Fibroblast of peridontal ligament (primary cell): ENCODE data around the gene TTC1.
"Not testable (repeated sequence)": the region's sequence is repeated elsewhere in the genome, so short reads cannot be mapped to it uniquely, and the experiment has no call there.

Experiments used
- DNase-seq: peaks from one replicate; pipeline ENCODE4 v3.0.0-alpha.2; 2010; ENCODE audit errors: extremely low read depth

Gene TTC1, protein sequence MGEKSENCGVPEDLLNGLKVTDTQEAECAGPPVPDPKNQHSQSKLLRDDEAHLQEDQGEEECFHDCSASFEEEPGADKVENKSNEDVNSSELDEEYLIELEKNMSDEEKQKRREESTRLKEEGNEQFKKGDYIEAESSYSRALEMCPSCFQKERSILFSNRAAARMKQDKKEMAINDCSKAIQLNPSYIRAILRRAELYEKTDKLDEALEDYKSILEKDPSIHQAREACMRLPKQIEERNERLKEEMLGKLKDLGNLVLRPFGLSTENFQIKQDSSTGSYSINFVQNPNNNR

DNA sequence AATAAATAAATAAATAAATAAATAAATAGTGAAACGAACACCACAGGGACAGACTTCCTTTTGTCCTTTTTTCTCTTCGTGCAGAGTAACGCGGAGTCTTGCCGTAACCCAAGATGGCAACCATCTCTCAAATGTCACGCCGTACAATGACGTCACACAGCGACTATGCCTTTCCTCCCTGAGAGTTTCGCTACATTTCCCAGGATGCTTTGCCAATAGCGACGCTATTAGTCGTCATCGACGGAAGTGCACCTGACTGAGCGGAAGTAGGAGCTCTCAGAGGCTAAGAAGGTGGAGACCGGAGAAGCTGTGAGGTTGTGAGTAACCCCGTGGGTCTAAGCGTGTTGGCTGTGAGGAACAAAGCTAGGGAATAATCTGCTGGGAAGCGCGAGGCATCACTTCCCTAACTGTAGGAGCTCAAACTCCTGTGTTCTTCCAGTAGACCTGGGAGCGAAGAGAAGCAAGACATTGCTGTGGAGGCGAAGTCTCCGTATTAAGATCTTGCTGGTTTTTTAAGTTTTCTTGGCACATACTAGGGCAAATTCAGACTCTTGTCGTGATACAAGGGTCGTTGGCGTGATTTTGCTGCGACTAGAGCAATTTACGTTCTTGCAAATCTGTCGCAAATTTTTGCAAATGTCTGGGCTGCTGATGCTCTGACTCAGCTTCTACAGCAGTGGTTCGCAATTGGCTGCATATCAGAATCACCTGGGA is at the start of gene TTC1:
TSS of gene TTC1 (plus strand) at position 263 of the 714 bp plus-strand sequence. CDS start 1,390 bp downstream, outside the sequence.
- peak; percentile 100 for DNase-seq

DNA sequence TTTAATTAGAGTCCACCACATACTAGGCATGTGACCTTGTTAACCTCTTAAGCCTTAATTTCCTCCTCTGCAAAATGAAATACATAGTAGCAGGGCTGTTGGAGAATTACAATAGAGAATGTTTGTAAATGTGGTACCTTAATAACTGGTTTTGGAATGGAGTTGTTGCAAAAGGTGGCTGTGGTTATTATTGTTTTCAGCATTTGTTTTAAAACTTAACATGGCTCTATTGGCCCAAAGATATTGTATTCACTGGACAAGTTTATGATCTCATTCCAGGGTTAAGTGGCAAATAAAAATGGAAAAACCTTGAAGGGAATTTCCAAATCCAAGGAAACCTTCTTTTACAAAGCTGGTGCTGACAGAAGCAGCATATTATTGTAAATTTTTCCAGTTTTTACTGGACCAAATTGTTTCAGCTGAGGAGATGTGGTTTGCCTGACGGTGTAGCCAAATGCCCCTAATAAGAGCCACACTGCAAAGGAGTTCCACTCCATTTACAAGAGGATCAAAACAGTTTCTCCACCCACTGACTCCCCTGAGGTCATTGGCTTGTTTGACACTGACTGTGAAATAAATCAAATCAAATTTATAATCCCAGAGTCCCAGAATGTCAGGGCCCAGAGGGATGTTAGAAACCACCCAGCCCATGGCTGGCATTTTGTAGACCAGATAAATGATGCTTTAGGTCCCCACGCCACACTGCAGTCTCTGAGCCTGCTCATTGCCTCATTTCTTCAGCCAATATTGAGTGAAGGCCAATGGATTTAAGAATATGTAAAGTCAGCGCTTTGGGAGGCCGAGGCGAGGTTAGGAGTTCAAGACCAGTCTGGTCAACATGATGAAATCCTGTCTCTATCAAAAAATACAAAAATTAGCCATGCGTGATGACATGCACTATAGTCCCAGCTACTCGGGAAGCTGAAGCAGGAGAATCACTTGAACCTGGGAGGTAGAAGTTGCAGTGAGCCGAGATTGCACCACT is 47.5 kb upstream of the TTC1 start:
- no peak for DNase-seq

DNA sequence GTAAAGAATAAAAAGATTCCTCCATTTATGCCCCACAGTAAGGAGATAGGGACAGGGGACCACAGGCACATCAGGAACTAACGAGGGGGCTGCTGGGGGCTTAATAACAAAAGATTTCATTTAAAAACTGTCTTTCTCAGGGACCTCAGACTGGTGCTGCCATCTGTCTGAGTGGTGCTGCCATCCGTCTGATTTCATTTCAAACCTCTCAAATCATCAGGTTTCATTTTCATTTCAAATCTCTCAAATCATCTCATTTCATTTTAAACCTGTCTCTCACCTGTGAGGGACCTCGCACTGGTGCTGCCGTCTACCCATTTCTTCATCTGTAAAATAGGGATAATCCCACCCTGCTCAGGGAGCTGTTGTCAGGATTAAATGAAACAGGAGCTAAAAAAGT is 46.7 kb upstream of the TTC1 start:
- DNase-seq, result no peak

DNA sequence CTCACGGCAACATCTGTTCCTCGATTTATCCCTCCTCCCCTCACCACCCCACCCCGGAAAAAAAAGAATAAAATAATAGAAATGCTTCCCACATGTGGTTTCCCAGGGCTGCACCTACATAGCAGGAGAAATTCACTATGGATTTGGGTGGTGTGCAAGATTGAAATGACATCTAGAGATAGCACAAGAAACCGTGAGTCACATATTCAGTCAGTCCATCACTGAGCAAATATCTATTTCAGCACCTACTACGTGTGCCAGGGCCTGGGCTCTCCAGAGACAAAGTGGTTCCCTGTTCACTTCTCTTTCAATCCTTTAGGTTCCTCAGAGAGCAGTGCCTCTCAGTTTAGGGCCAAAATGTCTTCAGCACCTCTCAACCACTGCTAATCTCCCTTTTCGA is 45.0 kb upstream of the TTC1 start:
- no peak for DNase-seq

DNA sequence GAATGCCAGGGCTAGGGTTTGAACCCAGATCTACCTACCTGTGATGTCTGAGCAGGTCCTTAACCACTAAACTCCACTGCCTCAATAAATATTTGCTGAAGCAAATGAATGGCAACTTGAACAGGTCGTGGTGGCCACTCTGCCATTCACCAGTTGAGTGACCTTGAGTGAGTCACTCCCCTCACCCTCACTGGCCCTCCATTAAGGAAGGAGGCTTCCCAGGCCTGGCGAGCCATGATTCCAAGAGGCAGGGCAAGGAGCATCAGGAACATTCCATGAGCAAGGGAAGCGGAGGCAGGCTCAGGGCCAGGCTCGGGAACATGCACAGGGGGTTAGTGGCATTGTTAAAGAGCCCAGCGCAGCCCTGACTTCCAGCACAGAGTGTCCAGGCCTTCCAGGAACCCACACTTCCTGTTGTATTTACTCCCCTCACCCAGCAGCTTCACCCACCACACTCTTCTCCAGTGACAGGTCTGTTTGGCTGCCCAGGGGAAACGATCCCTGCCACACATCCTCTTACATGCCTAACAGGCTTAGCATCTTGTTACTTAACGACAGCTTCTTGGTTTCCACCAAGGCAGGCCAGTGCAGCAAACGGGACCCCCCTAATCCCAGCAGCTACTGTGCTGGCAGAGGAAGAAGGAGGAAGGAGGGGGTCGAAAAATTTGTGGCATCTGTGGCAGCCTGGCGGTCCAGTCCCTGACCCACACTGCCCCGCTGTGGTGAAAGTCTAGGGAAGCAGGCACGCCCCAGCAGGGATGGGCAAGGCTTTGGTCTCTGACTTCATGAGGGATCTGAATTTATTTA is 43.7 kb upstream of the TTC1 start:
- peak; percentile 72 for DNase-seq

DNA sequence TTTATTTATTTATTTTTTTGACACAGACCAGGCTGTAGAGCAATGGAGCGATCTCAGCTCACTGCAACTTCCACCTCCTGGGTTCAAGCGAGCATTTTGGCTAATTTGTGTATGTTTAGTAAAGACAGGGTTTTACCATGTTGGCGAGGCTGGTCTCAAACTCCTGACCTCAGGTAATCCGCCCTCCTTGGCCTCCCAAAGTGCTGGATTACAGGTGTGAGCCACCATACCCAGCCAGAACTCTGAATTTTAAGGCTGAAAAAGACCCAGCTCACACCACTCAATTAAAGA is 43.2 kb upstream of the TTC1 start:
- DNase-seq, result not testable (repeated sequence)

DNA sequence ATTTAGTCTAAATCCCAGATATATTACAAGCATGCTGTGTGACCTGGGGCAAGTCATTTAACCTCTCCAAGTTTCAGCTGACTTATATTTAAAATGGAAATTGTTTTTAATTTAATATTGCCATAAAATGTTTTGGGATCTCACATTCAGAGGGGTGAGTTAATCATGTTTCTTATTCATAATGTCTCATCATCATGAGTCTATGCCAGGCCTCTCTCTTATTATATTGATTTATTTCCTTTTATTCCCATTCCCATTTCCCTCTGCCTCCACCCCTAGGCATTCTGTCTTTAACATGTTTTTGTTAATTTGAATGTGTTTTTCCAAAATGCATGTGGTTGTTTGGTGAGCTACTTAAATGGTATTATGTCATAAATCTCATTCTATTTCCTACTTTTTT is 39.0 kb upstream of the TTC1 start:
- no peak for DNase-seq

DNA sequence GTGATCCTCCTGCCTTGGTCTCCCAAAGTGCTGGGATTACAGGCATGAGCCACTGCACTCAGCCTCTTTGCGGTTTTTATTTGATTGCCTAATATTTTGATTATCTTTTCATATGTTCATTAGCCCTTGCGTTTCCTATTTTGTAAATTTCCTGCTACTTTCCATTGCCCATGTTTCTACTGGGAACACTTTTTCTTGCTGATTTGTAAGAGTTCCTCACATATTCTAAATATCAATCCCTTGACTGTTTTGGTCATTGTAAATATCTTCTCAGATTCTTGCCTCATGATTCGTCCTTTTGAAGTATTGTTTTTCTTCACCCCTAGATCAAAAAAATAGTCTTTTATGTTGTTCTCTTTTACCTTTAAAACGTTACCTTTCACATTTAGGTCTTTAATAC is 37.9 kb upstream of the TTC1 start:
- DNase-seq, result peak; percentile 65

DNA sequence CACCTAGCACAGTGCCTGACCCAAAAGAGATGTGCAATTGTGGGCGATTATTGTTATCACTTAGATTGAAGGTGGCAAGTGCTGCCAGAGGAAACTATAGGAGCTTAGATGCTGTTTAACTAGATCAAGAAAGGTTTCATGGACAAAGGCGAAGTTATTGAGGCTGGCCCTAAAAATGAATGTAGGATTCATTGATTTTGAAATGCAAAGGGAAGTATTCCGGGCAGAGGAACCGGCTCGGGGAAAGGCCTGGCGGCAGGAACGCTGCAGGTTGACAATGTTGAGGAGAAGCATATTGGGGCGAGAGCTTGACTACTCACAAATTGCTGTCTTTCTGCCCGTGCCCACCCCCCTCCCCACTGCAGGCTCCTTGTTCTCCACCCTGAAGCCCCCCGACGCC is 37.4 kb upstream of the TTC1 start:
- no peak for DNase-seq

DNA sequence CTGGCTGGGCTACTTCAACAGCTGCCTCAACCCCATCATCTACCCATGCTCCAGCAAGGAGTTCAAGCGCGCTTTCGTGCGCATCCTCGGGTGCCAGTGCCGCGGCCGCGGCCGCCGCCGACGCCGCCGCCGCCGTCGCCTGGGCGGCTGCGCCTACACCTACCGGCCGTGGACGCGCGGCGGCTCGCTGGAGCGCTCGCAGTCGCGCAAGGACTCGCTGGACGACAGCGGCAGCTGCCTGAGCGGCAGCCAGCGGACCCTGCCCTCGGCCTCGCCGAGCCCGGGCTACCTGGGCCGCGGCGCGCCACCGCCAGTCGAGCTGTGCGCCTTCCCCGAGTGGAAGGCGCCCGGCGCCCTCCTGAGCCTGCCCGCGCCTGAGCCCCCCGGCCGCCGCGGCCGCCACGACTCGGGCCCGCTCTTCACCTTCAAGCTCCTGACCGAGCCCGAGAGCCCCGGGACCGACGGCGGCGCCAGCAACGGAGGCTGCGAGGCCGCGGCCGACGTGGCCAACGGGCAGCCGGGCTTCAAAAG is 36.9 kb upstream of the TTC1 start:
- DNase-seq, result no peak

DNA sequence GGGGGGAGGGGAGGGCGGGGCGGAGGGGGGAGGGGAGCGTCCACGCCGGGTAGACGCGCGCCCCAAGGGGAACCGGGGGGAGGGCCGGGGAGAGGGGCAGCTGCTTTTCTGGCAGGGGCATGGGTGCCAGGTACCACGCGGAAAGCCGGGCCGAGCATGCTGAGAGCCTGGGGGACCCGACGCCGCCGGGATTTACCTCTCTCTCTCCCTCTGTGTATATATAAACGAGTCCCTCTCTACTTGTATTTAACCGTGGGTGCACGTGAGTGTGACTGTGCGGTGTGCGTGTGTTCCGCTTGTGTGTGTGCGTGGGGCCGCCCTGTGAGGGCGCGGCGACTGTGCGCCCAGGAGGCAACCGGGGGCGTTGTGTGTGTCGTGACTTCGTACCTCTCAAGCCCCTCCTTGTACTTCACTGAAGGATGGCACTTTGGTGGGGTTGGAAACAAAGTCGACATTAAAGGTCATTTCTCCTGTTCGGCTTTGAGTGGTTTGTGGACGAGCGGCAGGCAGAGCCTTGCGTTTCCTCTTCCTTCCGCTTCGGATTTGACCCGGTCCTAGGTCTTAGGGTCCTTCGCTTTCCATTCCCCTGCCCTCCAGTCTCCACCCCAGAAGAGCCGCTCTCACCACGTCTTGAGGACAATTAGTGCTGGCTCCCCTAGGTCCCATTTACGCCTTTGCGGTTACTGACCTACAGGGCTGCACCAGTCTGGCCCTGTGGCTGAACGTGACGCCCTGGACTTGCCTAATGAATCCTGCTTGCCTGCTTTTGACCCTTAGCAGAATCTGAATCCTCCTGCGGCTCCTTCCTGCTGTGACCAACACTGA is 36.2 kb upstream of the TTC1 start:
- DNase-seq, result no peak

DNA sequence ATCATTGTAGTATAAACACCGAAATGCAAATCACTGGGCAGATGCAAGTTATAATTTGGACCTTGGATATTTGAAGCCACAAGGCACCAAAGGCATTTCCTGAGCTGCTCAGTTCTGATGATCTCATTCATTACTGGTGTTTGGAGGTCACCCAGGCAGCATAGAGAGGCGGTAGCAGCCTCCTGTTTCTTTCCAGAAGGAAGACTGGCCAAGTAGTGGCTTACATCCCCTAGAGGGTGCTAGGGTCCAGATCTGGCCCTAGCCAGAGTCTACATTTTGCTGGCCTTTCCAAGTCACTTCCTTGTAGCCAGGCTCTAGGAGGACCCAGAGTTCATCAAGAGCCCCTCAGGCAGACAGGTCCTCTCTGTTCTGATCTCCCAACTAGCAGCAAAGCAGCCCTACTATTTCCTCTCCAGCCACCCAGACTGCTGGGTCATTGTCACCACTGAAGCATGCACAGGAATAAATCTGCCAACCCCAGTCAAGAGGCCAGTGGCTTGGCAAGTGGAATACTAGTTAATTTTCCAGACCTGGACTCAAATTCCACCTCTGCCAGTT is 33.4 kb upstream of the TTC1 start:
- peak; percentile 97 for DNase-seq

DNA sequence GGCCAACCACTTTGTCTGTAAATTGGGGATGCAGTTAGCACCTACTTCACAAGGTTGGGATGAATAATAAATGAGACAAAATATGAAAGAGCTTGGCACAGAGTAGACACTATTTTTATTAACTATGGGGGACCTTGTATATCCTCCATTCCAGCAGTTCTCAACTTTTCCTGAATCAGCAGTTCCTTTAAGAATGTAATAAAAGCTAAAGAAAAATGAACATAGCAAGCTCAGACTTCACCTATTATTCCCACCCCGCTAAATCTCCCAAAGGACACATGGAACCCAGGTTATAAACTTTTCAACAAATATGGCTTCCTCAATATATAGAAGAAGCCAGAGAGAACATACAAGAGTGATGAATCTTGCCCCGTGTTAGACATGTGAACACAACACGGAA is 32.0 kb upstream of the TTC1 start:
- no peak for DNase-seq

DNA sequence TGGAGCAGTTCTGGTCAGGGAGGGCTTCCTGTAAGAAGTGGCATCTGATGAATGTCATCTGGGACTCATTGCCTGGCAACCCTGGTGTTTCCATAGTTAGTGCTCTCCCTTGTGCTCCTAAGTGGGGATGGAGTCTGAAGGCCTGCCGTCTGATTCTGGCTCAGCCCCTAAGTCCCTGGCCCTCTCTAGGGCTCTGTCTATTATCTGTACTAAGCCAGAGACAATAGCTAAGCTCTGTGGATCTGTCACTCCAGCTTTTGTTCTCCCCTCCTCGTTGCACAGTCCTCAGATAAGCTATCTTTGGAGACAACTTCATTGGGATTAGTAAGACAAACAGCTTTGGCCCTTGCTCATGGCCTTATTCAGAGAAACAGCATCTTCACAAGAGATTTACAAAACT is 30.6 kb upstream of the TTC1 start:
- no peak for DNase-seq

DNA sequence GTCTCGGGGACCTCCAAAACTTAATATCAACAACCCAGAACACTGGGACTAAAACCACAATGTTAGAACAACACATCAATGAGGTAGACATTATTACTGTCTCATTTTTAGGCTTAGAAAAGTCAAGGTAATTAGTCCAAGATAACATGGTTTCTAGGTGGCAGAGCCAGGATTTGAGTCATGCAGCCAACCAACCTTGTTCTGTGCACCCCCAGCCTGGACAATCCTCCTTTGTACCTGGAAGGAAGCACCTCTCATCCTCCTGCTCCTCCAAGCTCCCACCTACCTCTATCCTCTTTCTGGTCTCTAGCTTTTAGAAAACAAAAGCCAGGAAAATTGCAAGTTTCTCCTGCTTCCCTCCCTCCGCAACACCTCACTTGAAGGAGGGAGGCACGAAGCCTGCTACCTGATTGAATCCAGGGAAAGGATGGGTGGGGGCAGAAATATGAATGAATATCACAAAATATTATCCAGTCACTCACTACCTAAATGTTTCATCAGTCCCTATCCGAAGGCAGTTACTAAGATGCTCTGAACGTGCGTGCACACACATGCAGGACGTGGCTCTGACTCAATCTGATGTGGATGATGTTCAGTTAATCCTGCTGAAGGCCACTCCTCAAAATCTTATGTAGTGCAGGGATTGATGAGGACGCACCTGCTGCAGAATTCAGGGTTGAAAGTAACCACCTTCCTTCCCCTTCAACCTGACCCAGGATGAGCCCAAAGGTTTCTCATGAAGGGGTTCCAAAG is 26.3 kb upstream of the TTC1 start:
- no peak for DNase-seq

DNA sequence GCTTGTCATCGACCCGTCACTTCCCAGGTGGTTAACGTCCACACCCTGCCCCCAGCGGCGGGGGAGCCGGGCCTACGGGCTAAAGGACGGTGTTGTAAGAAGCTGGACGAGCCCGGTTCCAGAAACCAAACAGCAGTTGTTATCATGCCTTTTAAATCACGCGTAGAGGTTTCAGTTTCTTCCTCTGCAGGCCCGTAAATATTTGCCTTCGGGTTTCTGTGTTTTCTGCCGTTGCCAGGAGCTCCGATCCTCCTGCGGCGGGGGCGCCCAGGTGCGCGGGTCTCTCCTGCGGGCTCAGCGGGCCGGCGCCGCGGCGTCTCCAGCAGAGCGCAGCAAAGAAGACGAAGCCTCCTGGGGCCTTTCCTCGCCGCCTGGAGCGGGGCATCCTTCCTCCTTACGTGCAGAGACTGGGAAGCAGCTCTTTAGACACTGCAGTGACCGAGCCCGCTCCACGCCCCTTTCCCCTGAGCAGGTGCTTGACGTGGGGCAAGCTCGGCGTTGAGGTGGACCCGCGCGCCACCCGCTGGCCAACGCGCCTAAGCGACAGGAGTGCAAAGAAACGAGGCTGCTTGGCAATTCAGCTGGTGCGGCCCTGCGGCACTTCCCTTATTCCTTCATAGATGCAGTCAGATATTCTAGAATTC is 21.8 kb upstream of the TTC1 start:
- peak; percentile 51 for DNase-seq

DNA sequence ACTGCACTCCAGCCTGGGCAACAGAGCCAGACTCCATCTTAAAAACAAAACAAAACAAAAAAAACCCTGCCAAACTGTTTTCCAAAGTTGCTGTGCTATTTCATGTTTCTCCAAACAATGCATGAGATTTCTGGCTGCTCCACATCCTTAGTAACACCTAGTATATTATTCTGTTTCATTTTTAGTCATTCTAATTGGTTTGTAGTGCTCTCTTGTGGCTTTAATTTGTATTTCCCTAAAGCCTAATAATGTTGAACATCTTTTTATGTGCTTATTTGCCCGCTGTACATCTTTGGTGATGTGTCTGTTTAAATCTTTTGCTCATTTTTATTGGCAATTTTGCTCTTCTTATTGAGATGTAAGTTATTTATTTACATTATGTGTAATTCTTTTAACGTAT is 18.4 kb upstream of the TTC1 start:
- DNase-seq, result peak; percentile 37

DNA sequence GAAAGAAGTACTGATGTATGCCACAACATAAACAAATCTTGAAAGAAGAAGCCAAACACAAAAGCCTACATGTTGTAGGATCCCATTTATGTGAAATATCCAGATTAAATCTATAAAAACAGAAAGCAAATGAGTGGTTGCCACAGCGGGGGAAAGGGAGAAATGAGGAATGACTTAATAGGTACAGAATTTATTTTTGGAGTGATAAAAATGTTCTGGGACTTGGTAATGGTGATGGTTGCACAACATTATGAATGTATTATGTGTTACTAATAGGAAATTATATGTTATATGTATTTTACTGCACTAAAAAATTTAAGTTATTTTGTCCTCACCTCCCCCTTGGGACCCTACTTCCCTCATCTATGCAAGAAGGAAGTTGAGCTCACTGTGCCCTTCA is 16.4 kb upstream of the TTC1 start:
- no peak for DNase-seq

DNA sequence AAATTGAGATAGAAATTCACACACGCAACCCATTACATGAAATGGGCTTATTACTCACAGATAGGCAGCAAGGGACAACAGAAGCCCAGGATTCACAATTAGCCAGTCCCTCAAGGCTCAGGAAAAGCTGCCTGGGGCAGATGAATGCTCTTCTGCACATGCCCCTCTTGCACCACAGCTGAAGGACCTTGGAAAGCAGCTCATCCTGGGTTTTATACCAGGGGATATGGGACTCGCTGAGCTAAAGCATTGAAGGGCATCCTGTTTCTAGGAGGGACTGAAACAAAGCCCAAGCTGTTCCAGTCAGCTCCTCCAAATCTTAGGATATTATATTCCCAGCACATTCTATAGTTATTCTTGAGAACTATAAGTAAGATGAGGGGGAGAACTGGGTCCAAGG is 15.7 kb upstream of the TTC1 start:
- no peak for DNase-seq
